NT2/D1 (cell line): Measurements from ENCODE around the gene ADGRD1.

Source experiments
- SUZ12 ChIP-seq: IDR thresholded peaks from 2 replicates; pipeline ENCODE4 v1.6.1; 2011; ENCODE audit not compliant: insufficient read length, insufficient read depth; ENCODE audit errors: extremely low read depth
- YY1 ChIP-seq: IDR thresholded peaks from 2 replicates; pipeline ENCODE4 v1.6.1; 2011; ENCODE audit not compliant: insufficient read length, insufficient read depth
- ZNF274 ChIP-seq: IDR thresholded peaks from 2 replicates; pipeline ENCODE4 v1.6.1; 2011; ENCODE audit warnings: mild to moderate bottlenecking, low read depth, low read length

DNA sequence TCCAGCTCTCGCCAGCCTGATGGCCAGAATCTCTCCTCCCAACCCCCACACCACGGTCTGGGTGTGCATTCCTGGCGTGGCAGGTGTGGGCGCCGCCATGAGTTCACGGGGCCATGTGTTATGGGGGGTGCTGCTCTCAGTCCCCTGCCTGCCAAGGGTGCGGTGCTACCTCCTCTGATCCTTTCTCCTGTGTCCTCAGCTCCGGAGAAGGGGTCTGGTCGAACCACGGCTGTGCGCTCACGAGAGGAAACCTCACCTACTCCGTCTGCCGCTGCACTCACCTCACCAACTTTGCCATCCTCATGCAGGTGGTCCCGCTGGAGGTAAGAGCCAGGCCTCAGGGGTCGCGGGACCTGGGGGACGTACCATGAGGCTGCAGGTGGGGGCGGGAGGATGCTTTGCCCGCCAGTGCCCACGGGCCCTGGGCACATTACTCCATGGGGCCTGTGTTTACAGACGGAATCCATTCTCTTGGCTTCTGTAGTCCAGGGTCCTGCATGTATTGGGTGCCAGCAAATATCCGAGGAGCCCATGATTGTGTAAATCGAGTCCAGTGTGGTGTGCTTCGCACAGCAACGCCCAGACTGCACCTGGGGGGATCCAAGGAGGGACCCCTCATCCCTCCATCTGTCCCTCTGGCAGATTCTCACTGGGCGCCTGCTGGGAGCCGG, 130.8 kb downstream of the ADGRD1 start:
- TF ChIP-seq YY1 (no peak), ZNF274 (no peak), SUZ12 (no peak)
